Stomach (tissue), 4 donors: ENCODE measurements around the gene FRMD1.

Source experiments
- POLR2A ChIP-seq, 4 donors: fragments of 450-650 bp; IDR thresholded peaks; one replicate each; pipeline ENCODE4 v1.6.1; 2016; ENCODE audit warnings: antibody characterized with exemption in 4 of 4, control low read depth in 2 of 4, mild to moderate bottlenecking in 1 of 4, moderate library complexity in 1 of 4
- POLR2AphosphoS5 ChIP-seq, 3 donors: sonication (generic); formaldehyde crosslinking; IDR thresholded peaks; one replicate each; pipeline ENCODE4 v1.6.1; 2016; ENCODE audit warnings: antibody characterized with exemption in 3 of 3
- TF ChIP-seq, protein P1 (sequence below), 7 experiments: fragments of 450-650 bp in 4 of 7; fragments of 200-600 bp in 3 of 7; sonication (generic) in 3 of 7; IDR thresholded peaks; one replicate each; pipeline ENCODE4 v1.5.1; 2016 to 2019; ENCODE audit warnings: antibody characterized with exemption in 7 of 7, control low read depth in 2 of 7, mild to moderate bottlenecking in 1 of 7

DNA sequence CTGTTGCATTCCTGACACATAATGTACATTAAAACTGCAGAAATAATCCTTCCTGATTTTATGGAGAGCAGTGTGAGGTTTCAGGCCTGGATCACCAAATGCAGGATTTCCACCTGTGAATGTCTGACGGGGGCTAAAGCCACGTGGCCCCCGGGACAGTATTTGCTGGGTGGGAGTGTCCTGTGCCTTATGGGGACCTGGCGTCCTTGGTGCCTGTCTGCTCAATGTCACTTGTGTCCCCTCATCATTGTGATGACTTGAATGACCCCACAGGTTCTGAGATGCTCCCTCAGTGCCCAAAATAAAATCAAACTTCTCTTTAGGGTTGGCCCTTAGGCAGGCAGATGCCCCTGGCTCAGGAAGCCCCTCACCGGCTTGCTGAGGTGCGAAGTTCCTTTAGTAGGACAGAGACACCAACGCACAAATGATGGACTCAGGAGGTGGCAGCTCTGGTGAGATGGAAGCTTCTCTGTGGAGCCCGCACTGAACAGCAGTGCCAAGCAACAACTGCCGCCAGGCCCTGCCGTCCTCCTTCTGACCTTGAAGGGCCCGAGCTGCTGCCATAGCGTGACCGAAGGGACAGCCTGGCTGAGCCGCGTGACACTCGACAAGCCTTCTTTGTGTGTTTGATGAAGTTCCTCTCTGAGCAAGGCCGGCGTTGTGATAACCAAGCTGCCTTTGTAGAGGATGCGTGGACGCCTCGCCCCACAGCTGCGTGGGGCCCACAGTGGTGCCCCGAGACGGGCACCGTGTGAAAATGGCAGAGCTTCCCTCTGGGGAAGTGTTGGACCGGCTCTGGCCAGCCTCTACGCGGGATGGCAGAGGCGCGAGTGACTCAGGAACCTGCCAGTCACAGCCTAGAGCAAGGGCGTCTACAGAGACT is 30.9 kb downstream of the FRMD1 start:
- TF ChIP-seq POLR2AphosphoS5 (IDR thresholded peaks at IDR 0.05): no peak
- no peak for TF ChIP-seq POLR2A (IDR thresholded peaks at IDR 0.05)
- TF ChIP-seq, protein P1, sequence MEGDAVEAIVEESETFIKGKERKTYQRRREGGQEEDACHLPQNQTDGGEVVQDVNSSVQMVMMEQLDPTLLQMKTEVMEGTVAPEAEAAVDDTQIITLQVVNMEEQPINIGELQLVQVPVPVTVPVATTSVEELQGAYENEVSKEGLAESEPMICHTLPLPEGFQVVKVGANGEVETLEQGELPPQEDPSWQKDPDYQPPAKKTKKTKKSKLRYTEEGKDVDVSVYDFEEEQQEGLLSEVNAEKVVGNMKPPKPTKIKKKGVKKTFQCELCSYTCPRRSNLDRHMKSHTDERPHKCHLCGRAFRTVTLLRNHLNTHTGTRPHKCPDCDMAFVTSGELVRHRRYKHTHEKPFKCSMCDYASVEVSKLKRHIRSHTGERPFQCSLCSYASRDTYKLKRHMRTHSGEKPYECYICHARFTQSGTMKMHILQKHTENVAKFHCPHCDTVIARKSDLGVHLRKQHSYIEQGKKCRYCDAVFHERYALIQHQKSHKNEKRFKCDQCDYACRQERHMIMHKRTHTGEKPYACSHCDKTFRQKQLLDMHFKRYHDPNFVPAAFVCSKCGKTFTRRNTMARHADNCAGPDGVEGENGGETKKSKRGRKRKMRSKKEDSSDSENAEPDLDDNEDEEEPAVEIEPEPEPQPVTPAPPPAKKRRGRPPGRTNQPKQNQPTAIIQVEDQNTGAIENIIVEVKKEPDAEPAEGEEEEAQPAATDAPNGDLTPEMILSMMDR (IDR thresholded peaks at IDR 0.05): no peak
